GM19025 (cell line): ENCODE data around the gene TMEM175.
"Not testable (repeated sequence)": the region's sequence is repeated elsewhere in the genome, so short reads cannot be mapped to it uniquely, and the experiment has no call there.

ENCODE experiments used
- ATAC-seq: cut with Tn5 transposase; IDR thresholded peaks from one replicate; pipeline ENCODE4 v1.9.1; 2021; ENCODE audit warnings: mild to moderate bottlenecking, low read depth, moderate library complexity; ENCODE audit not compliant: unreplicated experiment

The TMEM175 gene

GRCh38 chr4:999240-999863 lies 67.1 kb downstream of the TMEM175 start:
- ATAC-seq = not testable (repeated sequence)

GRCh38 chr4:999882-1000425 lies 67.7 kb downstream of the TMEM175 start:
- ATAC-seq = no peak

GRCh38 chr4:1000686-1001260 lies 68.5 kb downstream of the TMEM175 start:
- ATAC-seq = no peak

- ATAC-seq = no peak
Measured at GRCh38 chr4:1001561-1002130, 69.4 kb downstream of the TMEM175 start.

- no peak for ATAC-seq
Measured at GRCh38 chr4:1002131-1002630, 69.9 kb downstream of the TMEM175 start.

GRCh38 chr4:1002631-1003251 lies 70.5 kb downstream of the TMEM175 start:
- no peak for ATAC-seq

- ATAC-seq = no peak
Measured at GRCh38 chr4:1003271-1004070, 71.2 kb downstream of the TMEM175 start.

GRCh38 chr4:1004071-1004418 lies 71.8 kb downstream of the TMEM175 start:
- no peak for ATAC-seq

- no peak for ATAC-seq
Measured at GRCh38 chr4:1004557-1005485, 72.6 kb downstream of the TMEM175 start.

- ATAC-seq = no peak
Measured at GRCh38 chr4:1006856-1007255, 74.6 kb downstream of the TMEM175 start.
